Amygdala (tissue), 56 donors: ENCODE results near the gene PGLYRP4.
A peak's percentile ranks its signal among the peaks of the same experiment; 100 is the strongest.
"Not testable (repeated sequence)": the region's sequence is repeated elsewhere in the genome, so short reads cannot be mapped to it uniquely, and the experiment has no call there.

ENCODE experiments used
- DNase-seq, 56 donors: peaks; one replicate each; lab custom pipeline; 2025; lab: John Stamatoyannopoulos, UW

Gene PGLYRP4

DNA sequence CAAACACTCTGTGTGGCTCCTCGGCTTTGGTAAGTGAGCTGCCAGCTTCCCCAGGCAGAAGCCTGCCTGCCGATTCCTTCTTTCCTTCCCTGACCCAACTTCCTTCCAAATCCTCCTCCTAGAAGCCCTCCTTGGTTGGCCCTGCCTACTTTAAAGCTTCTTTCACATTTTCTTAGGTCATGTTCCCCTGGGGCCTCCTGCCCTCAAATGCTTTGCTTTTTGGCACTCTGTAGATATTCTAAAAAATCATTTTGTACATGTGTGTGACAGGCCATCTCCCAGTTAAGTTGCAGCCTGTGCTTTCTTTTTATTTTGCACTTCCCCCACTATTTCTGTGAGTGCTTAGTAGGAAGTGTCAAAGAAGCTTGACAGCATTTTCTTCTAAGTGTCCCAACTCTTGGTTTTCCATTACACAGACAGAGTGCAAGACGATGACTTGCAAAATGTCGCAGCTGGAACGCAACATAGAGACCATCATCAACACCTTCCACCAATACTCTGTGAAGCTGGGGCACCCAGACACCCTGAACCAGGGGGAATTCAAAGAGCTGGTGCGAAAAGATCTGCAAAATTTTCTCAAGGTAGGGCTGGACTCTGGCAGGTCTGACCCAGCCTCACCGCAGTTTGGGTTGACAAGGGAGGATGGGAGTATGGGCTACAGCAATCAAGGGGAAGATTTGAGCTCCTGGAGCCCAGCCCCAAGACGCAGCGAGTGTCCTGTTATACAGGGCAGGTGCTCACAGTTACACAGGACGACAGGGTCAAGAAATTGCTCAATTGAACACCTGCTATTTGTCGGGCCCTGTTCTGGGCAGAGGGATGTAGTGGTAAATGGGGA, 9.4 kb upstream of the PGLYRP4 start, which contains the start of gene S100A9:
Gene S100A9, plus strand, starts transcription at position 2 of the 838 bp plus-strand sequence. Its CDS starts 430 bp downstream, at position 432.
- no peak for DNase-seq

DNA sequence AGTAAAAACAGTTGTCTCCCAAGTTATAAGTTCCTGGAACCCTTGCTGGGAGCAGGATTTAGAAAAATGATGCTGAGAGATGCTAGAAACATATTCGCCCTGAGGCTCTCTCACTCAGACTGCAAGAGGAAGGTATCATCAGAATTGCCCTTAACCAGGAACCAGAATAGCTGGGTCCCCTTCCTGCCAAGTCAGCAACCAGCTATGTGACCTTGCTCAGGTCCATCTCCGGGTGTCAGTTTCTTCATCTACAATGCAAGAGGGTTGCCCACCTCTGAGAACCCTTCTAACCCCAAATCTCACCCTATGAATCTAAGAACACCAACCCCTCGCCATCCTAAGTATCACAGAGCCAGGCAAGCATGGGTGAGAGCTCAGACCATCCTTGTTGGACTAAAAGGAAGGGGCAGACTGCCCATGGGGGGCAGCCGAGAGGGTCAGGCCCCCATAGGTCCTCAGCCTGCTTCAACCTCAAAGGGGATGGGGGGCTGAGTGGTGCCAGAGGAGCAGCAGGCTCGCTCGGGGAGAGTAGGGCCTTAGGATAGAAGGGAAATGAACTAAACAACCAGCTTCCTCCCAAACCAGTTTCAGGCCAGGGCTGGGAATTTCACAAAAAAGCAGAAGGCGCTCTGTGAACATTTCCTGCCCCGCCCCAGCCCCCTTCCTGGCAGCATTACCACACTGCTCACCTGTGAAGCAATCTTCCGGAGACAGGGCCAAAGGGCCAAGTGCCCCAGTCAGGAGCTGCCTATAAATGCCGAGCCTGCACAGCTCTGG, 8.6 kb upstream of the PGLYRP4 start:
- DNase-seq, result peak in 4 of 56 donors; percentile 5 to 14 (median 8)

DNA sequence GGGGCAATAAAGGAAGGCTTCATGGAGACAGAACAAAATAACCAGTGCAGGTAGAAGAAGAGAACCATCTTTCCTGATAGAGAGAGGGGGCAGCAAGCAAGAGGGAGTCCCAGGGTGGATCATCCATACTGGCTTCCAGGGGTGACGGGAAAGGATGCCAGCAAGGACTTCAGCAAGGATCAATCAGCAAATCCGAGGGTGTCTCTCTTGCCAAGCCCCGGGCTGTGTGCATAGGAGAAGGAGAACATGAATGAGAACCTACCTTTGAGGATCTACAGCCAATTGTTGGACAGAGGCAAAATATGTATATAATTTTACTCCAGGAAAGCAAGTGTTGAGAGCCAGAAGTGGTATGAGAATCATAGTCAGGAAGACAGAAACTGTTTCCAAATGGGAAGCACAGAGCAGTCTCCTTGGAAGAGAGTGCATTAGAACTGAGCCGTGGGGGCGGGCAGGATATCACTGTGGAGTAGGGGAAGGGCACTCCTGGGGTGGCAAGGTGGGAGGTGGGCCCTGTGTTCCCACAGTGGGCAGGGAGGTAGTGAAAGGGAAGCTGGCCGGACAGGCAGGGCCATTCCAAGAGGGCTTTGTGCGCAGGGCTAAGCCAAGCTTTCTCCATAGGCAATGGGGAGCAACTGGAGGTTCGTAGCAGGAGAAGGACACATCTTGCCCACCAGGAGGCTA, 7.9 kb upstream of the PGLYRP4 start:
- DNase-seq, result no peak

DNA sequence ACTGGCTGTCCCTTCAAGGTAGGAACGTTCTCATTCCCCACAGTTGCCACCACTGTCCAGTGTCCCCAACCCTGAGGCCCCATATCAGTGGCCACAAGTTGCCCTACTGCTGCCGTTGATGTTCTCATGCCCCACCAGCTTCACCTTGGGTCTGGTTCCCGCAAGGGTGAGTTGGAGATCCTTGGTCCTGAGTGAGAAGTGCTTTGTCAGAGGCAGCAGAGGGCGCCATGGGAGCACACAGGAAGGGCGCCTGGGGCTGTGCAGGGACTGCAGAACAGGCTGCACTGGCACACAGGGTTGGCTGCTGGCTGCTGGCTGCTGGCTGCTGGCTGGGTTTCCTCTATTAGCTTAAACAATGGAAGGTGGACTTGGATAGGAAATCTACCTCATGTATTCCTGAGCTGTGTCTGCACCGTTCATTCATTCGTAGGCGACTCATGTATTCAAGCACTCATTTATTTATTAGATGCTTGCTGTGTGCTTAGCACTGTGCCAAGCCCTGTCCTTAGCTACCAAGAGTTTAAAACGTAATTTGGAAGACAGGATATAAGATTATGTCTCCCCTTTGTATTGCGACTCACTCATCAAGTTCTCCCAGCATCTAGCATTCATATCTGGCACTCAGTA, 6.9 kb upstream of the PGLYRP4 start:
- DNase-seq, result peak in 3 of 56 donors; percentile 2 to 6 (median 6)

DNA sequence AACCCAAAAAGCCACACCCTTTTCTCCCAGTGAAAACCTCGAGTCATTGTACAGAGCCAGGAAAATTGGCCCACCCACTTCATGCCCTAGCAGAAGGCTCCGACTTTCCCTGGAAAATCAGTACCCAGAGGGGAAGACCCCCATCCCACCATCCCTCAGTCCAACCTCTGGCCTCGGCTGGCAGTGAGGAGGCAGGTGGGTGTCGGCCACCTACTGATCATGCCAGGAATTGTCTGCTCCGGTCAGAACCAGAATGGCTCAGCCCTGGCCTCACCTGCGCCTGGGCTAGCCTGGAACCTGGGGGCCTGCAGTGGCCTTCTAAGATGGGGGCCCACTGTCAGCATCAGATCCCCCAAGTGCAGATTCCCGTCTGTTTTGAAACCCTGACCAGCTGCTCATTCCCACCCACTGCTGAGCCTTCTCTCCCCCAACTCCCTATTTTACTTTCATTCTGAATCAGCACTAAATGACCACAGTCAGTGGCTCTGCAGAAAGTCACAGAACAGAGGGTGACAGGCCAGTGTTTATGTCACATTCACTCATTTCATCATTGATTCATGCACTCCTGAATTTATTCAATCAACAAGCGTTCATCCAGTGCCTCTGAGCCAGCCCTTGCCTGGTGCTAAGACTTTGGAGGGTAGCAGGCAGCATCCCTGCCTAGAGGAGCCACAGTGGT, 6.0 kb upstream of the PGLYRP4 start:
- DNase-seq, result no peak

DNA sequence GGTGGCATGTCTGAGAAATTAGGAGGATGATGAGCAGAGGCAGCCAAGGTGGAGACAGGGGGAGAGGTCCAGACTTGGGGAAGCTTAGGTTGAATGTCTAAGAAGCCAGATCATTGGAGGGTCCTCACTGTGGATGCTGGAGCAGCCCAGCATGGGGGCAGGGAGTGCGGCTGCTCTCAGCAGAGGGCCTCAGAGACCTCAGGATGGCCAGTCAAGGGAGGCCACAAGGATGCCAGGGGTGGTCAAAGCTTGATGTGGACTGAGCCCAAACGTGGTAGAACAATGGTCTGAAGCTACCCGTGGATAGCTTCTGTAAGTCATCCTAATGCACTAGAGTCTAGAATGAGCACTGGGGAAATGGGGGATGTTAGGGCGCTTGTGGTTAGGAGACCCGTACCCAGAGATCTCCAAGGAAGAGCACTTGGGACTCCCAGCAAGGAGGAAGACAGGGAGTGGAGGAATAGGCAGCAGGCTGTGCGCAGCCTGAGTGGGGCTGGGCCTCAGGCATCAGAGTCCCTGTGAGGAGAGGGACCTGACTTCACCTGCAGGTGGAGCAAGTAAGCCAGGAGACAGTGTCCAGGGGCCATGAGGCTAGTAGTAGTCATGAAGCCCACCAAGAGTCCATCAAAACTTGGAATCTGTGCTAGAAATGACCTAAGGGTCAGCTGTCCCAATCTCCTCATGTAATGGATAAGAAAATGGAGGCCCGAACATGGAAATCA, 4.7 kb upstream of the PGLYRP4 start:
- no peak for DNase-seq

DNA sequence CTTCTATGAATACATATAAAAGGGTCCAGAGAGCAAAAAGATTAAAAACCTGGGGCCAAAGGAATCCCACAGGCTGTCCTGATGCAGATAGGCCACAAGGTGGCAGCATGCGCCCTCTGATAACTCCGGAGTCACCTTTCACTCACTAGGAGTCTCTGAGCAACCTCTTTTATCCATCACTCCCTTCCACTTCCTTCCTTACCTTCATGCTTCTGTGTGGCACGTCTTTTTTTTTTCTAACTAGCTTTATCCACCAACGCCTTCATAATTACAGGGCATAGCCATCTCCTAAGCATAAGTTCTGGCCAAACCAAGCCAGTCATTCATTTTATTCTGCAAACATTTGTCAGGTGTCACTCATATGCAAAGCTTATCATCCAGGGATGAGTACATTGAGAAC, 3.9 kb upstream of the PGLYRP4 start:
- peak in 32 of 56 donors; percentile 2 to 70 (median 32) for DNase-seq

DNA sequence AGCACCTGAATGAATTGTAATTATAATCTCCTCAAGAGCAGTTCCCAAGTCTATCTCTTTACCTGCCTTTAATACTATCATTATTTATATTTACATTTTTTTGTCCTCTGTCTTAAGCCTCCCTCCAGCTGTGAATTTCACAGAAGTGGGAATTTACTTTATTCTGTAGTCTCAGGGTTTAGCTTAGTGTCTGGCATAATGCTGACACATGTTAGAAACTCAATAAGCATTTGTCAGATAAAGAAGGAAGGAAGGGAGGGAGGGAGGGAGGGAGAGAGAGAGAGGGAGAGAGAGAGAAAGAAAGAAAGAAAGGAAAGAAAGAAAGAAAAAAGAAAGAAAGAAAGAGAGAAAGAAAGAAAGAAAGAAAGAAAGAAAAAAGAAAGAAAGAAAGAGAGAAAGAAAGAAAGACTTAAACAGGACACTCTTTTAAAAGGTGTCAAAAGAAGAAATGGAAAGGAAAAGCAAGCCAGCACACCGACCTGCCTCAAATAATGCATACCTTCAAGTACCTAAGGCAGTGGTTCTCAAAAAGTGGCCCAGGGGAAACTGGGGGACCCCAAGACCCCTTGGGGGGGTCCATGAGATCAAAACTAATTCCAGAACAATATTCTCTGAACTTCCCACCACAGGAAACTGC, 1.8 kb upstream of the PGLYRP4 start:
- DNase-seq, result no peak

DNA sequence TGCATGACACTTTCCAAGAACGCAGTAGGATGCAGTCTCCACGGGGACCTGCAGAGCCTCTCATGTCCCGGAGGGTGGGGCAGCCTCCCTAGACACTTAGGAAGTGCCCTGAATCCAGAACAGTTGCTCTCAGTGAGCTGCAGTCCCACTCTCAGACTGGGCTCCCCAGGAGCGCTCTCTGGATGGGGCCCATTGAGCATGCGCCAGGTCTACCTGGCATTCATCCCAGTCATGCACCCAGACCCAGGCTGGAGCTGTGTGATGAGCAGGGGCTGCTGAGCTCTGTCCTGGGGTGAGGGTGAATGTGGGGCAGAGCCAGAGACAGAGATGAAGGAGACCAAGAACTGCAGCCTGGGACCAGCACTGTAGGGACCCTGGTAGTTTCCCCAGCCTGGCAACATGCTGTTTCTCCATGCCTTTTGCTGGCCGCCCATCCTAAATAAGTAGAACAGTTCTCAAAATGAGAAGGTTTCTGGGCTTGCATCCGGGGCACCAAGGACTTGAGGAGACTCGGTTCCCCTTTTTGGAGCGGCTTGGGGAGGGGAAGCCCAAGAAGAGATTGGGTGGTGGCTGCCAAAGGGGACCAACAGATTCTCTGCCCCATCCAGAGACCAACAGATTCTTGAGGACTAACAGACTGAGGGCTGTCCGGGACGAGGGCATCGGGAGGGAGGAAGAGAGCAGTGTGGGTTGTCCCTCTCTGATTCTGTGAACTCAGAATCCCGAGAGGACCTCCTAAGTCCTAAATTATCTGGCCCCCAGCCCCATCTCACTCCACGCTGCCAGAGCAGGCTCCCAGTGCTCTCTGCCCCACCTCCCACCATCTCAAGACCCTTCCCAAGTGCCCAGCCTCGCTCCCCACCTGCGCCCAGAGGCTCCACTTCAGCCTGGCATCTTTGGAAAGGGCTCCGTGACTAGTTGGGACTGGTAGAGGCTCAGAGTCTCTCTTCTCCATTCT, 1.0 kb upstream of the PGLYRP4 start:
- no peak for DNase-seq

DNA sequence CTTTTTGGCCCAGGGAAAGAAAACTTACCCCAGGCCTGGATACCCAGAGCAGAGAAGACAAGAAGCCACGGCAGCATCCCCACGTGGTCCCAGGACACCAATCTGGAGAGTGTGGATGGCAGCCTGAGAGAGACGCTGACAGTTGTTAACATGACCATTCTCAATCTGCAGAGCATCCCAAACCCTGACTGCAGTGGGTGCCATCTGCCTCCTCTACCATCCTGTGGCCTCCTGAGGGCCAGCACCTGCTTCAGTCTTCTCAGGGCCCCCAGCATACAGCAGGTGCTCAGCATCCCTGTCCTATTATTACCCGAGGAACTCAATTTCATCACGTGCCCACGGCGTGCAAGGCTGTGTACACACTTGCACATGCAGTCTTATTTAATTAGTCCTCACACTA, 785 bp downstream of the PGLYRP4 start:
- DNase-seq, result no peak

DNA sequence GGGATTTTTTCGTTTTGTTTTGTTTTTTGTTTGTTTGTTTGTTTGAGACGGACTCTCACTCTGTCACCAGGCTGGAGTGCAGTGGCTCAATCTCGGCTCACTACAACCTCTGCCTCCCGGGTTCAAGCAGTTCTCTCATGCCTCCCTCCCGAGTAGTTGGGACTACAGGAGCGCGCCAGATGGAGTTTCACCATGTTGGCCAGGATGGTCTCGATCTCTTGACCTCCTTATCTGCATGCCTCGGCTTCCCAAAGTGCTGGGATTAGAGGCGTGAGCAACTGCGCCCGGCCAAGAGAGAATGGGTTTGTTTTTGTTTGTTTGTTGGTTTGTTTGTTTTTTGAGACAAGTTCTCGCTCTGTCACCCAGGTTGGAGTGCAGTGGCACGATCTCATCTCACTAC, 1.6 kb downstream of the PGLYRP4 start:
- not testable (repeated sequence) for DNase-seq

DNA sequence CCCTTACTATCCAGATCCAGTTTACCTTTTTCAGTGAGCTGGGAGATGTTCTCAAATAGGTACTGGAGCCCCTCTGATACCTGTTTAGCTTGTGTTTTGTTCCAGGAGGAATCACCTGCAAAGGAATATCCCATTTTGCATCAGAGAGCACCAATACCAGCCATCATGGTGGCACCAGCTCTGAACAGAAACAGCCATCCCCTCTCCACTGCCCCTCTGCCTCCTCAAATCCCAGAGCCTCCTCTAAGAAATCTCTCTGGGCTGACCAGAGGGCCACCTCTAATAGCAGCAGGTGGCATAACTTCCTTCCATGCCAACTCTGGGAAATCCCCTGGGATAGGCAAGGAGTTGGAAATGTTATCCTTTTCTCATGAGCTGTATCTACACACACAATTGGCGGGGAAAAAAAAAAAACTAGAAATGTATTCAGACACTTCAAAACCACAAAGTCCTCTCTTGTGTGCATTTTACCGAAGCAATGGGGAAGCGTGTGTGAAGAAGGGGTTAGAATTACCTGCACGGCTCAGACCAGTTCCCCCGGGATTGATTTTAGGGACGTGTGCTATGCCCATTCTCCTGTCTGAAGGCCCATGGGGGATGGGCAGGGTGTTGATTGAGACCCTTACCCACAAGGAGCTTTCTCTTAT, 2.4 kb downstream of the PGLYRP4 start:
- no peak for DNase-seq

DNA sequence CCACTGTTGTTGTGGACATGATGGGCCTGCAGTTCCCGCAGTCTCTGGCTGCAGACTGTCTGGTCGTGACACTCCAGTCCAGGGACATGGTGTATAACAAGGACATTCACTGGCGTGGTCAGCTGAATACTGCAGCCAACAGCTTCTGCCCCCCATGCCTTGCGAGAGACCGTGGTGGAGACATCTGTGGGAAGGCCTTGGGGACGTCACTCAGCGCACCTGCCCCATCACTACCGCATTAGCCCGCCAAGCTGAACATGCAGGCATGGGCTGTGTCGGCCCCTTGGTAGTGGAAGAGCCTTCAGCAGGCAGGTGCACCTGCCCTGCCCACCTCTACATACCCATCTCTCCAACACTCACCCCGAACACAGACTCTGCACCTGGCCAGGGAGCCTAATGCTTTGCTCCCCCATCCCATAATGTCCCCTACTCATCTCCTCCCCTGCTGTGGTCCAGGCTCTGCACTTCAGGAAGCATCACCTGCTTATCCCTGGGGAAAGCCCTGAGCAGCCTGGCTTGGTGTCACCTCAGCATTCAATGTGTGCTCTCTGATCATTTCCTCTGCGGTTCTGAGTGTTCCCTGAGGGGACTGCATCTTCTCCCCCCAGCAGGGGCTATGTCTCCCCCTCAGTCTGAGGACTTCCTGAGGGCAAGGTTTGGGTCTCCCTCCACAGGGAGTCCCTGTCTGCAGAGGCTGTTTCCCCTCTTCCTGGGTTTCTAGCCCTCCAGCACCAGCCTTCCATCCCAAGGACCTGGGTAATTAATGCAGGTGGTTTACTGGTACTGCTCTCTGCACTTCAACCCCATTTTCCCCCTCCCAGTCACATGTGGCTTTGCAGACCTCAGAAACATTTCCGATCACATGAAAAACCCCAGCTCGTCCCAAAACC, 3.2 kb downstream of the PGLYRP4 start:
- no peak for DNase-seq

DNA sequence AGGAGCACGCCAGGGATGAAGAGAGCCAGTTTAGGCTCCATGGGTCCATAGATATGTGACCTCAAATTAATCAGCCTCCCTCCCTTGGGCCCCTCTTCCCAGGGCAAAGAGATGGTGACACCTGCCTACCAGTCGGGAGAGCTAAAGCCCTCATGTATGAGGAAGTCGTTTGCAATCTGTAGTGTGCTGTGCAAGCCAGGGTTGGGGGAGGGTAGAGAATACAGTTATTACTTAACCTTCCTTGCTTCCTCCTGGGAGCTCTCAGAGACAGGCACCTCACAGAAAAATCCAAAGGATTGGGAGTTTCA, 4.0 kb downstream of the PGLYRP4 start:
- no peak for DNase-seq

DNA sequence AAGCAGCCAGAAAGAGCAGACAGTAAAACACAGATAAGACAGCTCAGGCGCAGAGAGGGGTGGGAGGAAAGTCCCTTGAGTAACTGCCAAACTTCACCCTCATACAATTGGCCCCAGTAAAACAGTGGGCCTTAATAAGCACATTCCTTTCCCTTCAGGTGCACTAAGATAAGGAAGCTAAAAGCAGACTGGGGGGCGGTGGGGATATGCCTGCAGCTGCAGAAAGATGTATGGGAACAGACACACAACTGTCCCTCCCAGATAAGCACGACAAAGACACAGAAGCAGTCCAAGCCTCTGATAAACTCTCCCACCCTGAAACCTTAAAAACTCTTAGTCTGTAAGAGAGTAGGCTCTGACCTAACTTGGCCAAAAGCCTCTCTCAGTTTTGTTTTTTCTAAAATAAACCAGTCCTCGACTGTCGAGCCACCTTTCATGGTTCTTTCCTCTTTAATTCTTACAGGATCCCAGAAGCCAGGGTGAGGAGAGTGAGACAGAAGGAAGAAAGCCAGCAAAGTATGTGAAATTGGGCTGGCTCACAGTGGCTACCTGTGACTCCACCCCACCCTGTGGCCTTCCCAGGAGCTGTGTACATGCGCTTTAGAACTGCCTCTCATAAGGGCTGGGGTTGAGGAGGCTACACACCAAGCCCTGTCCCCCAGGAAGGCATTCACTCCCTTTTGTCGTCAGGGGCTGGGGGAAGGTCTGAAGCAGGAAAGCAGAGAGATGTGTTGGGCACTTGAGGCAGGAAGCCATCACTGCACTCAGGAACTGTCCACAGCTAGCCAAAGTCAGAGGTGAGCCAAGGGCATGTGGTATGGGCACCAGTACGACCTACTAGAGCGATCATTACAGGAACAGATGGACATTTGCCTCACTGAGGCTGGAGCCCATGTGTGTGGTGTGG, 4.6 kb downstream of the PGLYRP4 start:
- DNase-seq, result no peak
